Stimulated activated CD8-positive, alpha-beta memory T cell treated with anti-CD3 and anti-CD28 coated beads, Interleukin-12 subunit alpha, Interleukin-12 subunit beta, amount 100 ng/mL, for 24 hours (primary cell): Measurements from ENCODE around the gene TGIF2LY.
"Not testable (repeated sequence)": the region's sequence is repeated elsewhere in the genome, so short reads cannot be mapped to it uniquely, and the experiment has no call there.

Experiments used
- DNase-seq: peaks from one replicate; pipeline ENCODE4 v3.0.0-alpha.2; 2020; ENCODE audit errors: extremely low read depth

Gene TGIF2LY

GRCh38 chrY:3578767-3579166 lies at the start of gene TGIF2LY:
Gene TGIF2LY (plus strand): TSS chrY:3579067. CDS start chrY:3579245, 178 bp downstream.
- not testable (repeated sequence) for DNase-seq
